ENCODE data around the gene SAA2. TPM values are rescaled to one million over a fixed set of nuclear protein-coding genes. Genes with fewer than 3 reads are reported as not detected.

Gene SAA2
- total and polyA plus RNA-seq, 10 of the 15 experiments (the other 5 are each of a cell fraction or from before 2014, with no cell fraction given) = 0.18 to 4.1 (median 0.28) TPM; not detected in 2

- BruUV-seq (replicated peaks) = no TSS peak
- H3K4me1 ChIP-seq (ENCODE audit: control insufficient read depth, insufficient read depth, low read length) = peaks cover 10% of the 10 kb centered on the region
- no peak overlapping the region for H2AFZ ChIP-seq (ENCODE audit: control insufficient read depth, low read depth, low read length)
- ChIA-PET SMC1A (ENCODE audit: uncharacterized antibody, unreplicated experiment) (no interaction called here), RAD21 (ENCODE audit: unreplicated experiment) (no interaction called here), CTCF (no interaction called here), POLR2A (no interaction called here)
- no peak for DNase-seq (ENCODE audit: low read depth, low spot score)
- no peak for ATAC-seq
- 97% methylated on average over 14 of the region's 14 CpGs for WGBS (ENCODE audit: insufficient coverage, insufficient replicate concordance, low lambda C conversion rate, missing lambda C conversion rate)
- intact Hi-C loops (cut with micrococcal nuclease; ENCODE audit: unreplicated experiment) = no loop called here
- no peaks in the 10 kb centered on the region for H3K36me3 ChIP-seq (ENCODE audit: control insufficient read depth in 2 of 2, insufficient read depth in 2 of 2, low read length in 1 of 2)
- no peak for TF ChIP-seq CHD4 (IDR thresholded peaks at IDR 0.05)
- TF ChIP-seq ATF3 (IDR thresholded peaks at IDR 0.05; ENCODE audit: borderline replicate concordance, extremely low read depth, low read depth, low read length) = no peak
- no peak for TF ChIP-seq BCL11A (IDR thresholded peaks at IDR 0.05; ENCODE audit: low read depth, low read length)
- no peaks in the 10 kb centered on the region for H3K9me3 ChIP-seq (replicated peaks; ENCODE audit: control insufficient read depth, insufficient read depth, low read length)
- FAIRE-seq = no peak
- H3K79me2 ChIP-seq (ENCODE audit: control insufficient read depth, insufficient read depth, low read length) = no peaks in the 10 kb centered on the region
- in situ Hi-C loops (cut with MboI) = no loop called here
- H3K27ac ChIP-seq (ENCODE audit: control insufficient read depth, insufficient read depth) = no peak overlapping the region
- H3K4me2 ChIP-seq (ENCODE audit: control insufficient read depth, insufficient read depth) = no peak overlapping the region
- H3K9ac ChIP-seq (ENCODE audit: control insufficient read depth, insufficient read depth, low read length) = no peak overlapping the region
- H3K4me3 ChIP-seq = no peak overlapping the region
- no peaks in the 10 kb centered on the region for H3K27me3 ChIP-seq (replicated peaks in 1 of 2; ENCODE audit: control insufficient read depth in 2 of 2, insufficient read depth in 2 of 2, low read length in 1 of 2)
- H4K20me1 ChIP-seq (ENCODE audit: control insufficient read depth, insufficient read depth) = no peaks in the 10 kb centered on the region
These were observed 13.3 kb upstream of the SAA2 start for GRCh38 chr11:18261721-18262120.

- Histone ChIP-seq H3K9me3 (replicated peaks; ENCODE audit: control insufficient read depth, insufficient read depth, low read length) (no peaks in the 10 kb centered on the region), H3K27me3 (replicated peaks in 1 of 2; ENCODE audit: control insufficient read depth in 2 of 2, insufficient read depth in 2 of 2, low read length in 1 of 2) (no peaks in the 10 kb centered on the region), H3K79me2 (ENCODE audit: control insufficient read depth, insufficient read depth, low read length) (no peaks in the 10 kb centered on the region), H3K9ac (ENCODE audit: control insufficient read depth, insufficient read depth, low read length) (no peak overlapping the region), H2AFZ (ENCODE audit: control insufficient read depth, low read depth, low read length) (no peak overlapping the region), H3K36me3 (ENCODE audit: control insufficient read depth in 2 of 2, insufficient read depth in 2 of 2, low read length in 1 of 2) (no peaks in the 10 kb centered on the region), H3K4me2 (ENCODE audit: control insufficient read depth, insufficient read depth) (no peak overlapping the region), H3K4me1 (ENCODE audit: control insufficient read depth, insufficient read depth, low read length) (peaks cover 8% of the 10 kb centered on the region), H3K27ac (ENCODE audit: control insufficient read depth, insufficient read depth) (no peak overlapping the region), H3K4me3 (no peak overlapping the region), H4K20me1 (ENCODE audit: control insufficient read depth, insufficient read depth) (no peaks in the 10 kb centered on the region)
- DNase-seq (ENCODE audit: low read depth, low spot score) = no peak
- intact Hi-C loops (cut with micrococcal nuclease; ENCODE audit: unreplicated experiment) = no loop called here
- ChIA-PET RAD21 (ENCODE audit: unreplicated experiment) (no interaction called here), POLR2A (no interaction called here), SMC1A (ENCODE audit: uncharacterized antibody, unreplicated experiment) (interaction anchor here (0.7 to 0.9 kb wide), 2 partner anchors 30 to 57 kb away, joined by 3 read pairs; no protein-coding TSS in a partner anchor), CTCF (interaction anchor here (1.0 kb wide), 1 partner anchor 18 kb away, joined by 3 read pairs; no protein-coding TSS in a partner anchor)
- no peak for ATAC-seq
- in situ Hi-C loops (cut with MboI) = no loop called here
- TF ChIP-seq SREBF1 (IDR thresholded peaks at IDR 0.05; ENCODE audit: low read length) (no peak), ZZZ3 (IDR thresholded peaks at IDR 0.05; ENCODE audit: control insufficient read depth, insufficient read length, low read depth) (no peak), USF2 (IDR thresholded peaks at IDR 0.05; ENCODE audit: borderline replicate concordance, low read depth, low read length) (no peak), MXI1 (IDR thresholded peaks at IDR 0.05; ENCODE audit: low read depth, low read length) (no peak)
- FAIRE-seq = no peak
- BruUV-seq (replicated peaks) = no TSS peak
These were observed 10.8 kb upstream of the SAA2 start for GRCh38 chr11:18259259-18259658.
